ENCODE data around the gene CCT8. TPM values are rescaled to one million over a fixed set of nuclear protein-coding genes. Genes with fewer than 3 reads are reported as not detected.

The CCT8 gene
- total and polyA plus RNA-seq, 9 of the 15 experiments (the other 6 are each of a cell fraction or from before 2014, with no cell fraction given), result 451 to 1,153 (median 677) TPM

DNA sequence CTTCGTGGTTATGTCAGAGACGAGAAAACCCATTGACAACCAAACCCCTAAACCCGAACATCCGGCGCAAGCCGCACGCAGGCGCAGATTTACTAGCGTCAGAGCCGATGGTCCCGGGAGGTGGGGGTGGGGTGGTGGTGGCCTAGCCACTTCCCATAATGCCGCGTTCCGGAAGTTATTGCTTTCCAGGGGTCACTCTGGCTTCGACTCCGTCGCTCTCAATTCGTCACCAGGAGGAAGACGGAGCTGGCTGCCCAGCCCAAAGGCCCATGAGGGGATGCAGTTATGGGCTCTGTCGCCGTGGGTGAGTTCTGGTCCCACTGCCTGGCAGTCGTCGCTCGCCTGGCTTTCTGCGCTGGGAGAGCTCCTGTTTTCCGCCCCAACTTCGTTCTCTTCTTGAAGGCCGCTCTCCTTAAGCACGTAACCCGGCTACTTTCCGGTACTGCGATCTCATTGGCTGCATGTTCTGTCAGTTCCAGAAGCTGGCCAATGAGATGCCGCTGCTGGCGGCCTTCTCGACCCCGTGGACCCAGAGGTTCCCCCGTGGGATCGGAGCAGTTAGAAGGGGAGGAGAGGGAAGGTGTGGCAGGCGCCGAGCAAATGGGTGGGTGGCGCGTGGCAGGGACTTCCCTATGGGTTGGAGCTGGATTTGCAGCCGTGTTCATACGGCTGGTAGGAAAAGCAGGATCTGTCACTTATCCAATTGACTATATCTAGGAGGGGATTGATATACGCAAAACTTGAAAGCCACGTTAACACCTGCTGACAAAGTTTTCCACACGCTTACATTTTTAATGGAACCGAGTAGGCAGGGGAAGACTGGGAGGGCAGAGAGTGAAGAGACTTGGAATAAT is 48.7 kb downstream of the CCT8 start, which contains the start of gene USP16 (continued):
- TF ChIP-seq KLF10 (CRISPR knock-in tag; IDR thresholded peaks at IDR 0.05) (peak; percentile 77), CAMTA2 (CRISPR knock-in tag; conservative IDR thresholded peaks at IDR 0.05) (no peak), MED1 (CRISPR knock-in tag; IDR thresholded peaks at IDR 0.05; ENCODE audit: borderline replicate concordance) (no peak), OTX1 (CRISPR knock-in tag; IDR thresholded peaks at IDR 0.05) (no peak), ESRRB (CRISPR knock-in tag; IDR thresholded peaks at IDR 0.05; ENCODE audit: borderline replicate concordance) (no peak), HDGF (IDR thresholded peaks at IDR 0.05) (no peak), RBBP5 (IDR thresholded peaks at IDR 0.05; ENCODE audit: borderline replicate concordance, insufficient read depth, low read length, poor library complexity, severe bottlenecking) (peak; percentile 91), KDM1A (IDR thresholded peaks at IDR 0.05) (no peak), HOXB6 (CRISPR knock-in tag; IDR thresholded peaks at IDR 0.05; ENCODE audit: borderline replicate concordance) (no peak), MYBL2 (IDR thresholded peaks at IDR 0.05; ENCODE audit: low read depth) (peak; percentile 67; the same call in 1 of the 2 replicates), MYBL2 (CRISPR knock-in tag; IDR thresholded peaks at IDR 0.05; ENCODE audit: borderline replicate concordance) (no peak), POLR2A (conservative IDR thresholded peaks at IDR 0.05) (peak; percentile 95), NFRKB (IDR thresholded peaks at IDR 0.05; ENCODE audit: low read depth) (peak; percentile 78; the same call in 1 of the 2 replicates), RBM17 (IDR thresholded peaks at IDR 0.05; ENCODE audit: borderline replicate concordance, low read depth, low read length) (no peak), CBX5 (IDR thresholded peaks at IDR 0.05; ENCODE audit: borderline replicate concordance, low read depth) (no peak), CBX1 (IDR thresholded peaks at IDR 0.05; ENCODE audit: low read depth) (no peak; the same call in 1 of the 2 replicates), ZBTB26 (CRISPR knock-in tag; IDR thresholded peaks at IDR 0.05) (no peak), ZEB2 (IDR thresholded peaks at IDR 0.05) (no peak), MCM5 (IDR thresholded peaks at IDR 0.05; ENCODE audit: low read depth) (no peak)
- TF ChIP-seq, protein P1, sequence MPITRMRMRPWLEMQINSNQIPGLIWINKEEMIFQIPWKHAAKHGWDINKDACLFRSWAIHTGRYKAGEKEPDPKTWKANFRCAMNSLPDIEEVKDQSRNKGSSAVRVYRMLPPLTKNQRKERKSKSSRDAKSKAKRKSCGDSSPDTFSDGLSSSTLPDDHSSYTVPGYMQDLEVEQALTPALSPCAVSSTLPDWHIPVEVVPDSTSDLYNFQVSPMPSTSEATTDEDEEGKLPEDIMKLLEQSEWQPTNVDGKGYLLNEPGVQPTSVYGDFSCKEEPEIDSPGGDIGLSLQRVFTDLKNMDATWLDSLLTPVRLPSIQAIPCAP (CRISPR knock-in tag; IDR thresholded peaks at IDR 0.05; ENCODE audit: borderline replicate concordance), result no peak
- TF ChIP-seq, protein P2, sequence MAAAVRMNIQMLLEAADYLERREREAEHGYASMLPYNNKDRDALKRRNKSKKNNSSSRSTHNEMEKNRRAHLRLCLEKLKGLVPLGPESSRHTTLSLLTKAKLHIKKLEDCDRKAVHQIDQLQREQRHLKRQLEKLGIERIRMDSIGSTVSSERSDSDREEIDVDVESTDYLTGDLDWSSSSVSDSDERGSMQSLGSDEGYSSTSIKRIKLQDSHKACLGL (CRISPR knock-in tag; IDR thresholded peaks at IDR 0.05; ENCODE audit: borderline replicate concordance, poor library complexity, severe bottlenecking), result no peak
- TF ChIP-seq, protein P3, sequence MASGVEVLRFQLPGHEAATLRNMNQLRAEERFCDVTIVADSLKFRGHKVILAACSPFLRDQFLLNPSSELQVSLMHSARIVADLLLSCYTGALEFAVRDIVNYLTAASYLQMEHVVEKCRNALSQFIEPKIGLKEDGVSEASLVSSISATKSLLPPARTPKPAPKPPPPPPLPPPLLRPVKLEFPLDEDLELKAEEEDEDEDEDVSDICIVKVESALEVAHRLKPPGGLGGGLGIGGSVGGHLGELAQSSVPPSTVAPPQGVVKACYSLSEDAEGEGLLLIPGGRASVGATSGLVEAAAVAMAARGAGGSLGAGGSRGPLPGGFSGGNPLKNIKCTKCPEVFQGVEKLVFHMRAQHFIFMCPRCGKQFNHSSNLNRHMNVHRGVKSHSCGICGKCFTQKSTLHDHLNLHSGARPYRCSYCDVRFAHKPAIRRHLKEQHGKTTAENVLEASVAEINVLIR (CRISPR knock-in tag; IDR thresholded peaks at IDR 0.05), result peak; percentile 94

All from K562 (cell line).